Measurements from ENCODE around the gene CREBL2.
"Not testable (repeated sequence)": the region's sequence is repeated elsewhere in the genome, so short reads cannot be mapped to it uniquely, and the experiment has no call there.

Gene CREBL2

GRCh38 chr12:12642916-12643315 is 31.2 kb downstream of the CREBL2 start:
- TF ChIP-seq, protein P1, sequence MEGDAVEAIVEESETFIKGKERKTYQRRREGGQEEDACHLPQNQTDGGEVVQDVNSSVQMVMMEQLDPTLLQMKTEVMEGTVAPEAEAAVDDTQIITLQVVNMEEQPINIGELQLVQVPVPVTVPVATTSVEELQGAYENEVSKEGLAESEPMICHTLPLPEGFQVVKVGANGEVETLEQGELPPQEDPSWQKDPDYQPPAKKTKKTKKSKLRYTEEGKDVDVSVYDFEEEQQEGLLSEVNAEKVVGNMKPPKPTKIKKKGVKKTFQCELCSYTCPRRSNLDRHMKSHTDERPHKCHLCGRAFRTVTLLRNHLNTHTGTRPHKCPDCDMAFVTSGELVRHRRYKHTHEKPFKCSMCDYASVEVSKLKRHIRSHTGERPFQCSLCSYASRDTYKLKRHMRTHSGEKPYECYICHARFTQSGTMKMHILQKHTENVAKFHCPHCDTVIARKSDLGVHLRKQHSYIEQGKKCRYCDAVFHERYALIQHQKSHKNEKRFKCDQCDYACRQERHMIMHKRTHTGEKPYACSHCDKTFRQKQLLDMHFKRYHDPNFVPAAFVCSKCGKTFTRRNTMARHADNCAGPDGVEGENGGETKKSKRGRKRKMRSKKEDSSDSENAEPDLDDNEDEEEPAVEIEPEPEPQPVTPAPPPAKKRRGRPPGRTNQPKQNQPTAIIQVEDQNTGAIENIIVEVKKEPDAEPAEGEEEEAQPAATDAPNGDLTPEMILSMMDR (IDR thresholded peaks at IDR 0.05; ENCODE audit: low read depth, low read length) = no peak
- H3K9me3 ChIP-seq = no peaks in the 10 kb centered on the region
- no peaks in the 10 kb centered on the region for H3K4me1 ChIP-seq
- no peak overlapping the region for H3K4me3 ChIP-seq (ENCODE audit: low read depth, low read length)
- H3K27me3 ChIP-seq = no peaks in the 10 kb centered on the region
- DNase-seq = no peak
- peaks cover 12% of the 10 kb centered on the region for H3K36me3 ChIP-seq

DNA sequence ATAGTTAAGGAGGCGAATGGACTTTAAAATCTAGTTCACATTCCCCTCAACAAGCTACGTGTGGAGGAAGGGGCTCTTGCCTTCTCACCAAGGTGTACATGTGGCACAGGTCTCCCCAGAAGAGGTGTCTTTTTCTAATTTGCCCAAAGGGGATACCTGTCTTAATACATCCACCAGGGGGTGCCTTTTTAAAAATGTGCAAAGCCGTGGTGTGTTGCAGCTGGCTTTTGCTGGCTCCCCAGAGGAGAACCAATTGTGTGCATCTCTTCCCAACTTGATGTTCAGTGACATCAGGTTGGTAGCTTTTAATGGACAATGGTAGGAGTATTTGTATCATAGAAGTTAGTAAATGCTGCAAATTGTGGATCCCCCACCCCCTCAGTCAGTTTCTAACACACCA is 33.8 kb downstream of the CREBL2 start:
- H3K4me3 ChIP-seq (ENCODE audit: low read depth, low read length) = no peak overlapping the region
- DNase-seq = peak; percentile 17
- H3K4me1 ChIP-seq = no peaks in the 10 kb centered on the region
- TF ChIP-seq, protein P1 (IDR thresholded peaks at IDR 0.05; ENCODE audit: low read depth, low read length) = peak; percentile 49
- no peaks in the 10 kb centered on the region for H3K27me3 ChIP-seq
- H3K36me3 ChIP-seq = peaks cover 12% of the 10 kb centered on the region
- no peaks in the 10 kb centered on the region for H3K9me3 ChIP-seq

DNA sequence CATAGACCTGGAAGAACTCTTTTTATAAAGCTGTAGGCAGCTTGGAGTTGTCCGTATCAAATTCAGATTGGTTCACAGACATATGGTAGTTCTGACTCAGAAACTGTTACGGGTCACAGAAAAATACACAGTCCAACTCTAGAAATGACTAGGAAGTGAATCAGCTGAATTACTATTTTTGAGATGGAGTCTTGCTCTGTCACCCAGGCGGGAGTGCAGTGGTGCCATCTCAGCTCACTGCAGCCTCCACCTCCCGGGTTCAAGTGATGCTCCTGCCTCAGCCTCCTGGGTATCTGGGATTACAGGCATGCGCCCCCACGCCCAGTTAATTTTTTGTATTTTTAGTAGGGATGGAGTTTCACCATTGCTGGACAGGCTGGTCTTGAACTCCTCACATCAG is 34.3 kb downstream of the CREBL2 start:
- not testable (repeated sequence) for H3K27me3 ChIP-seq; H3K4me3 ChIP-seq (ENCODE audit: low read depth, low read length); H3K9me3 ChIP-seq; DNase-seq; H3K4me1 ChIP-seq
- H3K36me3 ChIP-seq = peaks cover 12% of the 10 kb centered on the region

DNA sequence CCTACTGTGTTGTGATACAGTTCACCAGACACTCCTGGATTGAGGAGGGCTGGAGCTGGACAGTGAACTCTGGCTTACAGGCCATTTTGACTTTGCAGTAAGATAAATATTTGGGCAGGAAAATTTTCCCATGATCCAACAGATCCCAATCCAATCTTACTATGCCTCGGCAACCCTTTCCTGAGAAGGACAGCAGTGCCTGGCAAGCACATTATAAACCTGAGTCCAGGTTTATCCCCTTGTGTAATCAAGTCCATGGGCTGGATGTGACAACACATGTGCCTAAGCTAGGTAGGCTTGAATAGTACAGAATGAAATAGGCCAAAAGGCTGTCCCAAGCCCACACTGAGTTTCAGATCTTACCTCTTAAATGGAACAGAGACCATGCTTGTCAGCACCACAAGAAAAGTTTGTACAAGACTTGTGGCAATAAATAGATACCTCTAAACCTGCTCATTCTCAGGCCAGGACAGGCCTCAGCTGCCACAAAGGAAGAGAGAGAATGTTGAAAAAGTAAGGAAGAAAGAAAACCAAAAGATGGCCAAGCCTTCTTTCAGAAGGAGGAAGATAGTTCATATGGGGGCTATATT is 34.9 kb downstream of the CREBL2 start:
- no peak overlapping the region for H3K4me3 ChIP-seq (ENCODE audit: low read depth, low read length)
- H3K9me3 ChIP-seq = no peaks in the 10 kb centered on the region
- peaks cover 12% of the 10 kb centered on the region for H3K36me3 ChIP-seq
- TF ChIP-seq, protein P1 (IDR thresholded peaks at IDR 0.05; ENCODE audit: low read depth, low read length) = no peak
- H3K27me3 ChIP-seq = no peaks in the 10 kb centered on the region
- no peak for DNase-seq
- H3K4me1 ChIP-seq = no peaks in the 10 kb centered on the region

DNA sequence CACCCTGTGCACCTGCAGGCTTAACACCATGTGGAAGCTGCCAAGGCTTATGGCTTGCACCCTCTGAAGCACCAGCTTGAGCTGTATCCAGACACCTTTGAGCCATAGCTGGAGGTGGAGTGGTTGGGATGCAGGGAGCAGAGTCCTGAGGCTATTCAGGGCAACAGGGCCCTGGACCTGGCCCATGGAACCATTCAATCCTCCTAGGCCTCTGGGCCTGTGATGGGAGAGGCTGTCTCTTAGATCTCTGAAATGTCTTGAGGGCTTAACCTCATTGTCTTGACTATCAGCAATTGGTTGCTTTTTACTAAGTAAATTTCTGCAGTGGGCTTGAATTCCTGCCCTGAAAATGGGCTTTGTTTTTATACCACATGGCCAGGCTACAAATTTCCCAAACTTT is 36.6 kb downstream of the CREBL2 start:
- Histone ChIP-seq H3K36me3 (no peaks in the 10 kb centered on the region; the same call in 1 of the 2 replicates), H3K9me3 (no peaks in the 10 kb centered on the region), H3K4me1 (no peaks in the 10 kb centered on the region), H3K27me3 (no peaks in the 10 kb centered on the region), H3K4me3 (ENCODE audit: low read depth, low read length) (no peak overlapping the region)
- TF ChIP-seq, protein P1 (IDR thresholded peaks at IDR 0.05; ENCODE audit: low read depth, low read length) = no peak
- no peak for DNase-seq

DNA sequence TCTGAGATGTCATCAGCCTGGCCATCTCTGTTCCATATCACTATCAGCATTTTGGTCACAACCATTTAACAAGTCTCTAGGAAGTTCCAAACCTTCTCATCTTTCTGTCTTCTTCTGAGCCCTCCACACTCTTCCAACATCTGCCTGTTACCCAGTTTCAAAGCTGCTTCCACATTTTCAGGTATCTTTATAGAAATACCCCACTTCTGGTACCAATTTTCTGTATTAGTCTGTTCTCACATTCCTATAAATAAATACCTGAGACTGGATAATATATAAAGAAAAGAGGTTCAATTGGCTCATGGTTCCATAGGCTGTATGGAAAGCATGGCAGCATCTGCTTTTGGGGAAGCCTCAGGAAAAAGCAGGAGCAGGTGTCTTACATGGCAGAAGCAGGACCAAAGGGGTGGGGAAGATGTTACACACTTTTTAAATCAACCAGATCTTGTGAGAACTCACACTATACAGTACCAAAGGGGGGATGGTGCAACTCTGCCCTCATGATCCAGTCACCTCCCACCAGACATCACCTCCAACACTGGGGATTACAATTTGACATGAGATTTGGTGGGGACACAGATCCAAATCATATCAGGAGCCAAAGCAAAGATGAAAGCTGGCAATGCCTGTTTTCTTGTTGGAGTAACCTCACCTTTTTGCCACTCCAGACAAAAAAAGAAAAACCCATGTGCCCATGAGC is 37.4 kb downstream of the CREBL2 start:
- no peaks in the 10 kb centered on the region for H3K9me3 ChIP-seq
- no peak overlapping the region for H3K4me3 ChIP-seq (ENCODE audit: low read depth, low read length)
- H3K4me1 ChIP-seq = no peaks in the 10 kb centered on the region
- H3K36me3 ChIP-seq = no peaks in the 10 kb centered on the region; the same call in 1 of the 2 replicates
- H3K27me3 ChIP-seq = no peaks in the 10 kb centered on the region
- TF ChIP-seq, protein P1 (IDR thresholded peaks at IDR 0.05; ENCODE audit: low read depth, low read length) = no peak
- DNase-seq = no peak
